HK-2 (cell line): ENCODE results near the gene ZNF486.
"Not testable (repeated sequence)": the region's sequence is repeated elsewhere in the genome, so short reads cannot be mapped to it uniquely, and the experiment has no call there.

Experiments
- DNase-seq: peaks from one replicate; pipeline ENCODE4 v3.0.0-alpha.2; 2018; ENCODE audit not compliant: unreplicated experiment

ZNF486 gene

DNA sequence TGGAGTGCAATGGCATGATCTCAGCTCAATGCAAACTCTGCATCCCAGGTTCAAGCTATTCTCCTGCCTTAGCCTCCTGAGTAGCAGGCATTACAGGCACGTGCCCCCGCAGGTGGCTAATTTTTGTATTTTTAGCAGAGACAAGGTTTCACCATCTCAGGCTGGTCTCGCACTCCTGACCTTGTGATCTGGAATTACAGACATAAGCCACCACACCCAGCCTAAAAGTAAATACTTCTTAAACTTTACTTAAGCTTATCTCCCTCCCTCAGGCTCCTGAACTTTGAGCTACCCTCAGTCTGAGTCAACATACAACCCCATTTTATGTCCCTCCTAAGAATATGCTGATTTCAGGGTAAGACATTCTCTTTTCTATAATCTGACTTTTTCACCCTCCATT lies 66.1 kb downstream of the ZNF486 start:
- DNase-seq = no peak

DNA sequence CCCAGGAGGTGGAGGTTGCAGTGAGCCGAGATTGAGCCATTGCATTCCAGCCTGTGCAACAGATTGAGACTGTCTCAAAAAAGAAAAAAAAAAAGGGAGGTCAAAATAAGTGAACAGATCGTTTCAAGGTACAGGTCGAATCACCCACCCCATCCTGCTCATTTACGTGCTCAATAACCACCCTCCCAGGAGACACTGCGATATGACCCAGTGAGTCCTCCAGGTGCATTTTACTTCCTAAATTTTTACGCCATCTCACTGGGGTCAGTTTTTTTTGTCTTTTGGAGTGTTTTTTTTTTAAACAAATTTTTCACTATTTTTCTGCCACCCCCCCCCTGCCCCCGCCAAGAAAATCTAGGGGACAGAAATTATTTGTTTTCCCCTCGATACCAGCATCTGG lies 68.1 kb downstream of the ZNF486 start:
- no peak for DNase-seq

DNA sequence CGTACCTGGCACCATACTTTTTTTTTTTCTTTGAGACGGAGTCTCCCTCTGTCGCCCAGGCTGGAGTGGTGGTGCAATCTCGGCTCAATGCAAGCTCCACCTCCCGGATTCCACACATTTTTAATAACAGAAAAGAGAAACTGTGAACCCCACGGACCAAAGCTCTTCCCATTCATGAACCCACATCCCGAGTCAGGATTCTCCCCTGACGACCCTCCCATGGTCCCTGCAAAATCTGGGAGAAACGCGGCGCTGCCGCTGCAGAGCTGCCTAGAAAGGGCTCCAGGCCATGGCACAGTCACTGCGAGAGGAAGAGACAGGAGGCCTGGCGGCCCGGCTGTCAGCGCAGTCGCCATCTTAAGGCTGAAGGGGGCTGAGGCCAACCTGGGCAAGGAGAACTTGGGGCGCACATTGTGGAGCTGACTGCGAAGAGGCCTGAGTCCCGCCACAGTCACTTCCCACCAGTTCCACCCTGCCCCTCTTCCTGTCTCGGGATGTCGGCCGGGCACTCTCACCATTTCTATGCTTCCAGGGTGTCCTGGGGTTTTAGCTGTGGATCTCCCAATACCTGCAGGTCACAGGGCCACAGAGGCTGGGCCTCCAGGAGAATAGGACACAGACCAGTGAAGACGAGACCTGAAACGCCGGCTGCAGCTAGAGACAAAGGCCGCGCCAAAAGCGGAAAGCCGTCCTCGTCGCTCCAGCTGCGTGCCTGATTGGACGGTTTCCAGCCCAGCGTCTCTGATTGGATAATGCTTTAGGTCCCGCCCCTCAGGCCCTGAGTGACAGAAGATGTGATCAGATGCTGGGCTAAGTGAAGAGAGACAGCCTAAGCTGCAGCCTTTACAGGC lies 71.0 kb downstream of the ZNF486 start:
- peak; percentile 83 for DNase-seq

DNA sequence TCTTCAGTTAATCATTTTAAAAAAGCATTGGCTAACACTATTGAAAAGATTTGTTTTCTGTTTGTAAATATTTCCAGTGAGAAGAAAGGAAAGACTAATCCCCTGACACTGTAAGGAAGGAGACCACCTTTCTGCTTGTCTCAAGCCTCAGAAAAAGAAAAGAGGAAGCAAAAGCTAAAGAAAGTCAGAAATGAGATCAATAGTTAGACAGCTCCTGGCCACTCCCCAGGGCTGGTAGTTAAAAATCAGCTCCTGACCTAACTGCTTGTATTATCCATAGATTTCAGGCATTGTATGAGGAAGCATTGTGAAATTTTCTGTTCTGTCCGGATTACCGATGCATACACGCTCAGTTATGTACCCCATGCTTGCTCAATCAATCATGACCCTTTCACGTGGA lies 76.6 kb downstream of the ZNF486 start:
- DNase-seq = no peak

DNA sequence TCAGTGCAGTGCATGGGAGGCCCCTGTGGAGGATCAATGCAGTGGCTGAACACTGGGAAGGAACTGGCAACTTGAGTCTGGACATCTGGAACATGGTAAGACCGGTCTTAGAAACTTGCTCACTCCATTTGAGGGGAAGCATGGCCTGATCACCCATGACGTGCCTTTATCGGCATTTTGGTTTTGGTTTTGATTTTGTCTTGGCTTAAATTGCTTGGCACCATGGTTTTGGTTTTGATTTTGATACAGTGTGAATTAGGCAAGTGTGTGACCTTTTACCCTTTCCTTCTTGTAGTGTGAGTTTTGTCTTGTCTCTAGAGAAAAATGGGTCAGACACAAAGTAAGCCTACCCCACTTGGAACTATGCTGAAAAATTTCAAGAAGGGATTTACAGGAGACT lies 77.3 kb downstream of the ZNF486 start:
- DNase-seq = no peak

DNA sequence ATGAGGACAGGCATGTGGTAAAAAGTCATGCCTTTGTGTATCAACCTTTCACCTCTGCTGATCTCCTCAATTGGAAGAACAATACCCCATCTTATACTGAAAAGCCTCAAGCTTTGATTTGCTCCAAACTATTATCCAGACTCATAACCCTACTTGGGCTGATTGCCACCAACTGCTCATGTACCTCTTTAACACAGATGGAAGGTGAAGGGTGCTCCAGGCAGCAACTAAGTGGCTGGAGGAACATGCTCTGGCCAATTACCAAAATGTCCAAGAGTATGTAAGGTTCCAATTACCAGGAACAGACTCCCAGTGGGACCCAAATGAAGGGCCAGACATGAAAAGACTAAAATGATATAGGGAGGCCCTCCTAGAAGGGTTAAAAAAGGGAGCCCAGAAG lies 78.3 kb downstream of the ZNF486 start:
- DNase-seq = no peak

DNA sequence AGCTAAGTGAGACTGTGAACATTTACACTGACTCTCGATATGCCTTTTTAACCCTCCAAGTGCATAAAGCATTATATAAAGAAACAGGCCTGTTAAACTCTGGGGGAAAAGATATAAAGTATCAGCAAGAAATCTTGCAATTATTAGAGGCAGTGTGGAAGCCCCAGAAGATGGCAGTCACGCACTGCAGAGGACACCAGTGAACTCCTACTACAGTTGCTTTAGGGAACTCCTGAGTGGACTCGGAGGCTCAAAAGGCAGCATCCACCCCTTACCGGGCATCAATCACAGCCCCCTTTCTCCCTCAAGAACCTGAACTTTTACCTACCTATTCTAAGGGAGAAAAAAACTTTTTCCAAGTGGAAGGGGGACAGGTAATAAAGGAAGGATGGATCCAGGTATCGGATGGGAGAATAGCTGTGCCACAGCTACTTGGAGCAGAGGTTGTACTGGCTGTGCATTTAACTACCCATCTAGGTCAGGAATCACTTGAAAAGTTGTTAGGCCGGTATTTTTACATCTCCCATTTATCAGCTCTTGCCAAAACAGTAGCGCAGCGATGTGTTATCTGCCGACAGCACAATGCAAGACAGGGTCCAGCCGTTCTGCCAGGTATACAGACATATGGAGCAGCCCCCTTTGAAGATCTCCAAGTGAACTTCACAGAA lies 80.1 kb downstream of the ZNF486 start:
- no peak for DNase-seq

DNA sequence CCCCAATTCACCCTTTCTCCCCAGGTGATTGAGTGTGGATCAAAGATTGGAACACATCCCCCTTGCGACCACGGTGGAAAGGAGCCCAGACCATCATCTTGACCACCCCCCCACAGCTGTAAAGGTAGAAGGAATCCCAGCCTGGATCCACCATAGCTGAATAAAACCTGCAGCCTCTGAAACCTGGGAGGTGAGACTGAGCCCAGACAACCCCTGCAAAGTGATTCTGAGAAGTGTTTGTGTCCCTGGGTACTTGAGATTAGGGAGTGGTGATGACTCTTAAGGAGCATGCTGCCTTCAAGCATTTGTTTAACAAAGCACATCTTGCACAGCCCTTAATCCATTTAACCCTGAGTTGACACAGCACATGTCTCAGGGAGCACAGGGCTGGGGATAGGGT lies 81.2 kb downstream of the ZNF486 start:
- DNase-seq = not testable (repeated sequence)
